BJ (cell line): Measurements from ENCODE around the gene CACNA1C. TPM values are rescaled to one million over a fixed set of nuclear protein-coding genes. Genes with fewer than 3 reads are reported as not detected.

Experiments
- CTCF ChIA-PET: fragments of 350-600 bp; formaldehyde crosslinking; extraction: SDS; loops from one replicate; lab custom pipeline; 2021; ENCODE audit warnings: antibody characterized with exemption, inconsistent platforms; lab: Yijun Ruan, JAX
- POLR2A ChIA-PET: fragments of 300-600 bp; sonication (Branson Sonifier 250); formaldehyde crosslinking; extraction: SDS; loops from one replicate; lab custom pipeline; 2021; ENCODE audit warnings: antibody characterized with exemption; lab: Charles Lee
- DNase-seq: peaks from one replicate; pipeline ENCODE4 v3.0.0-alpha.2; 2011; ENCODE audit warnings: low read depth
- H3K27me3 ChIP-seq: 2 replicates; pipeline ENCODE4 v1.6.0; 2011; ENCODE audit warnings: low read length; ENCODE audit not compliant: control insufficient read depth, insufficient read depth
- H3K36me3 ChIP-seq: 2 replicates; pipeline ENCODE4 v1.5.1; 2011; ENCODE audit warnings: low read length; ENCODE audit not compliant: control insufficient read depth, insufficient read depth
- H3K4me3 ChIP-seq: 2 replicates; pipeline ENCODE4 v1.5.1; 2011; ENCODE audit warnings: low read depth, mild to moderate bottlenecking, control low read depth, low read length
- CTCF ChIP-seq: IDR thresholded peaks from 2 replicates; pipeline ENCODE4 v1.5.1; 2011; ENCODE audit warnings: low read depth, mild to moderate bottlenecking, control low read depth, inconsistent platforms, low read length, moderate library complexity; ENCODE audit not compliant: insufficient read depth
- polyA plus RNA-seq: library from polyadenylated mRNA; depleted of rRNA; stranded (reverse); fragments of >200 nt; gene quantifications from 2 replicates; pipeline ENCODE4 v1.2.3, GENCODE V29; 2011

CACNA1C gene
- polyA plus RNA-seq, 1 experiment: 14.7 TPM

DNA sequence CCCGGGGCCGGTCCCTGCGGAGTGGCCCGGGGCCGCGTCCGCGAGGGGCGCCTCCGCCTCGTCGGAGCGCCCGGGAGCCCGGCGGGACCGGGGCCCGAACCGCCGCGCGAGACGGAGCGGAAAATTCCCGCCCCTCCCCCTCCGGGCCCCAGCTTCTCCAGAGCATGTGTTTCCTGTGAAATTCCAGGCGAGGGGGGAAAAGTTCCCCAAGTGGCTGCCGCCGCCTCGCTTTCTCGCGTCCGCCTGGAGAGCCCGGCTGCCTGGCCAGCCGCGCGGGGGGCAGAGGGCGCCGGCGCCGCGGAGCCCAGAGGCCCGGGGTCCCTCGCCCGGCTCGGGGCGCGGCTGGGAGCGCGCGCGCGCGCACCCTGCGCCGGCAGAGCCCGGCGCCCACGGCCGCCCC is 904 bp downstream of the CACNA1C start:
- POLR2A ChIA-PET: no interaction called here

DNA sequence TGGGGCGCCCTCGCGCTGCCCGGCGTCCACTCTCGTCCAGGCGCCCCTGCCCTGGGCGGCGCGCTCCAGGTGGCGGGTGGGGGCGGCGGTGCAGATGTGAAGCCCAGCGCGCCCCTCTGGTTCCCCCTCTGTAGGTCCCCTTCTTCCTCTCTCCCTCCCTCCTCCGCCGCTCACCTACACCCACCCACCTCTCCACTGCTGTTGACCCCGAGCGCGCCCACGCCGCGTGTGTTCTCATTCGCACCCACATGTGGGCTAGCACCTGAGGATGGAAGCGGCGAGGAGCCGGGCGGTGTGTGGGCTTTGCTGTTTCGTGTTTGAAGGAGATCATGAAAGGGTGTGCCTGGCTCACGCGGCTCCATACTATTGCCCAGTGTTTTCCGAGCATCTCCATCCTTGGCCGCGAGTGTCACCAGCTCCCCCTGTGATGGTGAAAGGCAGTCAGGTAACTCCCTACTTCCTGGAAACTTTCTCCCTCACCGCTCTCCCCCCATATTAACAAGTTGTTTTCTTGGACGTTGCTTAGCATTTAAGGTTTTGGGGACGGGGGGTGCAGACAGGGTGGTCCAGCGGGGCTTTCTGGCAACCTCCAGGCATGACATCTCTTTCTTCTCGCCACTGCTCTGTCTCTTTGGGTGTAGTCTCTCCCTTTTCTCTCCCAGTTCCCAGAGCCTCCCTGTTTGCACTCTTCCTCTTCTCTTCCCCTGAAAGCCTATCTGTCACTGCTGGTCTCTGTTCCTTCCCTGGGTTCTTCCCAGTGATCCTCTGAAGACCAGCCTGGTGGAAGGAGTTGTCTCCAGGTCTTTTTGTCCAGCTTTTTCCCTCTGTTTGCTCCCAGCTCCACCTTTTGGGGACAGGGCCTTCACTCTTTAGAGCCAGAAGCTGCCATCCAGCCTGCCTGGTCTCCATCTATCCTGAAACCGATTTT is 1.6 kb downstream of the CACNA1C start:
- POLR2A ChIA-PET: interaction anchor here (0.5 kb wide), 1 partner anchor 443 kb away, joined by 6 read pairs; no protein-coding TSS in a partner anchor
- H3K27me3 ChIP-seq: no peaks in the 10 kb centered on the region
- H3K36me3 ChIP-seq: peaks cover 3% of the 10 kb centered on the region
- peak; percentile 10; the same call in 1 of the 2 replicates for TF ChIP-seq CTCF
- DNase-seq: no peak
- CTCF ChIA-PET: interaction anchor here (0.9 to 4.6 kb wide), 3 partner anchors 218 to 528 kb away, joined by 3 to 25 read pairs (median 4); no protein-coding TSS in a partner anchor
- peak overlapping the region; percentile 61 for H3K4me3 ChIP-seq

More for the DNA sequence above, 904 bp downstream of the CACNA1C start:
- no peak for TF ChIP-seq CTCF
- H3K36me3 ChIP-seq: peaks cover 3% of the 10 kb centered on the region
- peak overlapping the region; percentile 61 for H3K4me3 ChIP-seq
- CTCF ChIA-PET: interaction anchor here (1.0 to 1.1 kb wide), 2 partner anchors 125 to 219 kb away, joined by 3 read pairs; no protein-coding TSS in a partner anchor
- DNase-seq: no peak
- no peaks in the 10 kb centered on the region for H3K27me3 ChIP-seq

GRCh38 chr12:2057041-2057794 is 4.4 kb downstream of the CACNA1C start:
- Histone ChIP-seq H3K4me3 (no peak overlapping the region), H3K36me3 (peaks cover 5% of the 10 kb centered on the region), H3K27me3 (no peaks in the 10 kb centered on the region)
- no peak for DNase-seq
- TF ChIP-seq CTCF: peak; percentile 86
- ChIA-PET CTCF (interaction anchor here (0.8 to 4.6 kb wide), 10 partner anchors 11 to 525 kb away, joined by 3 to 25 read pairs (median 3); no protein-coding TSS in a partner anchor), POLR2A (no interaction called here)

DNA sequence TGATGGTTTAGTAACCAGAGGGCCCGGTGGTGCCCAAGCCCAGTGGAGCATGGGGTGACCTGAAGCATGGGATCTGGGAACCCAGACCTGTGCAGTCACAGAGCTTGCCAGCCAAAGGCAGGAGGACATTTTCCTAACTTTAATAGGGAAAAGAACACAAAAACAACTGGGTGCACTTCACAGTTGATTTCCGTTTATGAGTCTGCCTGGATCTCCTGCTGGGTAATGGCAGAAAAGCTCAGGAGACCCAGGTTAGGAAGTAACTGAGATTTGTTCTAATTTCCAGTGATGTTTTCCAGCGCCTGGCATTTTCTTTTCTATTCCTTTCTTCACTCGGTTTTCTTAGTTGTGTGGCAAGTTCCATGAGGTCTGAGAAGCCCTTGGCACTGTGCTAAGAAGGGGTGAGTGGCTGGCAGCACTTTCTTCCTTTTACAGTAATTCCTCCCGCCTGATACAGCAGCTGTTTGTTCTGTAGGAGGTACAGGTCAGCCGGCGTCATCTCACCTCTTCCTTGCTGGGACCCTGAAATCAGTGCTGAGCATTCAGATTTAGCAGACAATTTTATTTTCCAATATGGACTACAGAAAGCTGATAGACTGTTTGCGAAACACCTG is 5.1 kb downstream of the CACNA1C start:
- Histone ChIP-seq H3K27me3 (no peaks in the 10 kb centered on the region), H3K36me3 (peaks cover 5% of the 10 kb centered on the region), H3K4me3 (no peak overlapping the region)
- ChIA-PET POLR2A (interaction anchor here (0.5 kb wide), 1 partner anchor 230 kb away, joined by 9 read pairs; no protein-coding TSS in a partner anchor), CTCF (interaction anchor here (0.8 to 4.6 kb wide), 9 partner anchors 10 to 524 kb away, joined by 3 to 25 read pairs (median 3); no protein-coding TSS in a partner anchor)
- TF ChIP-seq CTCF: no peak
- no peak for DNase-seq
